SHP77 (cell line): ENCODE data around the gene SOX12.

ENCODE experiments used
- DNase-seq, 2 experiments: peaks; one replicate each; lab custom pipeline; 2025; lab: John Stamatoyannopoulos, UW

Gene SOX12

DNA sequence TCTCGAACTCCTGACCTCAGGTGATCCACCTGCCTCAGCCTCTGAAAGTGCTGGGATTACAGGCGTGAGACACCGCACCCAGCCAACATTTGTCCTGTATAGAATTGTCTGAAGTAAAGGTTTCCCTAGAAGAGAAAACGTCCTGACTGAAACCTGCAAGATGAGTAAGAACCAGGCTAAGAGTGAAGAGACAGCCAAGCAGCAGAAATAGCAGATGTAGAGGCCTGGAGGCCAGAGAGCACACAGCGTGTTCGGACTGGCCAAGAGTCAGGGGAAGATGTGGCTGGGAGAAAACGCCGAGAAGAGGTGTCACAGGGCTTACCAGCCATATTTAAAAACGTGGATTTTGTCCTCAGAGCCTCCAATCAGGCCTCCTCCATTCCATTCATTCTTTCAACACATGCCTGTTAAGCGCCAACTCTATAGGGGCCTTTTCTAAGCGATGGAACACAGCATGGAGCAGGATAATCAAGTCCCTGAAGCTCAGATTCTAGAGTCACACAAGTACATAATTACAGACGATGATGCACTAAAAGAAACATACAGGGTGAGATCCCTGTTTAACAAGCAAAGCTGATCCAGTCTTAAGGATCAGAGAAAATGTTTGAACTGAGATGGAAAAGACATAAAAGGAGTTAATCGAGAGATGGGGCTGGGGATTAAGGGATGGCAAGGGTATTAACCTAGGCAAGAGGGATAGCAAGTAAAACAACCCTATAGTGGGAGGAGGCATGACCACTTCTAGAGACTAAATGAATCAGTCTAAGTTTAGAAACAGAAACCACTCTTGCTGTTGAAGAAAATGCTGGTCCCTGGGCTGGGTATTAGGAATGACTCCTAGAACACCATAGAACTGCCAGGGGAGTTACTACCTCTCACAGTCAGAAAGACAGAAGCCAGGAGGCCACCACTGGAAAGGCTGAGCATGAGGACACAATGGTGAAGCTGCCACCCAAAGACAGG is 23.2 kb upstream of the SOX12 start:
- DNase-seq: no peak

DNA sequence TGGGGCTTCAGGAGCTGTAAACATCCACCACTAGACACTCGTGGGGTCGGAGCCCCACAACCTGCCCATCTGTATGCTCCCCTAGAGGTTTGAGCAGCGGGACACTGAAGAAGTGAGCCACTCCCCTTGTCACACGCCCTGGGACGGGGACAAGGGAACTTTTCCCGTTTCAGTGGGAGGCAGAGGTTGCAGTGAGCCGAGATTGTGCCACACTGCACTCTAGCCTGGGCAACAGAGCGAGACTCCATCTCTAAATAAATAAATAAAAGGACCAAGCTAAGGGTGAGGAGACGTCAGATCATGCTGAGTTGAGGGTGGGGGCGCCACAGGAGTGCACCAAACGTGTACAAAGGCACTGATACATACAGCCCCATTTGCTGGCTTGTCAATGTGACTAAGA is 19.6 kb upstream of the SOX12 start:
- DNase-seq: no peak

DNA sequence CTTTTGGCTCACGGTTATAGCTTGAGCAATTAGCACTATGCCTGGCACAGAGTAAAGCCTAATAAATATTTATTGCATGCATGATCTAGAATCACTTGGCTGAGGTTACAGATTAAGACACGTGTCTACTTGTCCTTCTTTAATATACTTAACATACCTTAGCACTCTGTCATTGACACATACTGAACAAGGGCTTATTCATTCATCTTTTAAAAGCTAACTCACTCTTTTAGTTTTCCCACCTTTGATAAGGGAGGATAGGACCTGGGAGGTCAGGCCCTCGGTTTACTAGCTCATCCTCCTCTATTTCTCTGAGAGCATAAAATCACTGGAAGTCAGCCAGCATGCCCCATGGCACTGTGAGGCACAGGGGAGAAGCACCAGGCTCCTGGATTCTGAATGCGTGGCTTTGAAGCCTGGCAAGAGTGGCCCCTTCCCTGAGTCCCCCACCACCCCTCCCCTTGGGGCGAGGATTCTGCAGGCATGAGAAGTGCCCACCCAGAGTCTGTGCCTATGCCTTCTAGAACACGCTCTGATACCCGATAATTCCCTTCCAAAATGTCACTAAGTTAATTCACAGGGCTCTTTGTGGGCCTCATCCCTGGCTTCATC is 16.8 kb upstream of the SOX12 start:
- DNase-seq: no peak

DNA sequence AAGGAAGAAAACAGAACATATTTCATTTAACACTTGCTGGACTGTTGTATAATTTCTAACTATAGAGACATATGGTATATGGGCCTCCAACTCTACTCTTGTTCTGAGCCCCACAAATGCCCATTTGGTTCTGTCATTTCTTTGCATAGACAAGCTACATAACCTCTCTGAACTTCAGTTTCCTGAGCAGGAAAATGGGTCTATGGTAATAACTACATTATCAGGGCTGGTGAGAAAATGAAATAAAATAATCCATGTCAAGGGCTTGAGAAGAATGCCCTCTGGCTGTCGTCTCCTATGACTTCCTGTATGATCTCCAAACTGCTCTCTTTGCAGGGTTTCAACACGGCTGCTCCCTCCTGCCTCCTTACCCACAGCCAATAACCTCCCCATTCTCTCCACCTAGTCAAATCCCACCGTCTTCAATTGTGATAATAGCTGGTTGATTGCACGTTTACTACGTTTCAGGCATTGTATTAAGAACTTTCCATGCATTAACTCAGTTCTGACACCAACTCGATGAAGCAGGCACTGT is 16.0 kb upstream of the SOX12 start:
- peak in 1 of 2 experiments; percentile 29 for DNase-seq

DNA sequence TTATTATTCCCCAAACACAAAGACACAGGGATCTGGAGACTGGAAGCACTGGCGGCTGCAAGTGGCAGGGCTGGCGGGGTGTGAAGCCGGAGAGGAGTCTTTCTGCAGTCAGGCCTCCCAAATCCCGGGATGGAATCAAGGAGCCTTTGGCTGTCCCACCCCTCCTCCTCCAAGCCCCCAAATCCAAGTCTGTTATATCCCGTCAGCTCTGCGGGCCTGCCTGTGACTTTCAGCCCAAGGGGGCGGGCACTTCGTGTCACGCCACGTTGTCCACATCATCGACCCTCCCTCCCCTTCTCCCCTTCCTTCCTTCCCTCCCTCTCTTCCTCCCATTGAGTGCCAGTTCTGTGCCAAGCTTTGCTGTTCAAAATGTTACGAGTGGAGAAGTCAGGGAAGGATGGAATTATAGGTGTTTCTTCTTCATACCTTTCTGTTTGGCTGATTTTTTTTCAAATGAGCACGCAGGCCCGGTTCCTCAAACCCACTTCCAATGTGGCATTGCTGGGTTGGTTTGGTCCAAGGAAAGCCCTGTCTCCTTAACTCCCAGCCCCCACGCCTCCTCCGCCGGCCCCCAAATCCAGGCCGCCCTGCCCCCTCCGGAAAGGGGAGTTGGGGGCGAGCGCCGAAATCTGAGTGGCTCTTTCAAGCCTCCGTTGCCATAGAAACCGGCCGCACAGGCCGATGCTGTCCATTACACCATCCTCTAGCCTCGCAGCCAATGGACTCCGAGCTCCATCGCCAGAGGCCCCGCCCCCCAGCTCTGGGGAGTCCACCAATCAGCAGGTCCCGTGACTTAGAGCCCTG is 15.3 kb upstream of the SOX12 start:
- DNase-seq: peak; percentile 100

DNA sequence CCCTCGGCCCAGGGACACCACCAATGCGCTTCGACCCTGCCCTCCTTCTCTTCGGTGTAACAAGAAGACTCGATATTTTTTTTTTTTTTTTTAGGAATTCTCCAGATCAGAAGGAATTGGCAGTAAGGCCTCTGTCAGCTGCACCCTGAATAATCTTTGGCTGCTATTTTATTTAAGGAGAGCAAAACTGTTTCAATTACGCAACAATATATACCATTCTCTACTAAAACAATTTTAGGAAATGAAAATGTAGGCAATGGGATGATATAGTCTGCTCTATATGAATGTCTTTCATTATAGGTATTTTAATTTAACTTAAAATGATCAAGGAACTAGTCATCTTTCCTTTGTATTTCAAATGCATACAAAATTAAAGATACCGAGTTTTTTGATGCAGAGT is 14.7 kb upstream of the SOX12 start:
- DNase-seq: no peak

DNA sequence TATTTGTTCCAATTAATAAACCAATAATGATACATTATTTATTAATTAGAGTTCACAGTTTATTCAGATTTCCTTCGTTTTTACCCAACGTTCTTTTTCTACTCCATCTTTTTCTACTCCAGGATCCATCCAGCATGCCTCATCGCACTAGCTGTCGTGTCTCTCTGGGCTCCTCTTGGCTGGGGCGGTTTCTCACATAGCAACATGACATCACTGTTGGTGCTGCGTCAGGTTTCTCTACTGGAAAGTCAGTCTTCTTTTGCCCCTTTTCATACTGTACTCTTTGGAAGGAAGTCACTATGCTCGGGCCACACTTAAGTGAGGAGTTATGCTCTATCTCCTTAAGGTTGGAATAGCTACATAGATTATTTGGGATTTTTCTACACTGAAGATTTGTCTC is 13.7 kb upstream of the SOX12 start:
- no peak for DNase-seq

DNA sequence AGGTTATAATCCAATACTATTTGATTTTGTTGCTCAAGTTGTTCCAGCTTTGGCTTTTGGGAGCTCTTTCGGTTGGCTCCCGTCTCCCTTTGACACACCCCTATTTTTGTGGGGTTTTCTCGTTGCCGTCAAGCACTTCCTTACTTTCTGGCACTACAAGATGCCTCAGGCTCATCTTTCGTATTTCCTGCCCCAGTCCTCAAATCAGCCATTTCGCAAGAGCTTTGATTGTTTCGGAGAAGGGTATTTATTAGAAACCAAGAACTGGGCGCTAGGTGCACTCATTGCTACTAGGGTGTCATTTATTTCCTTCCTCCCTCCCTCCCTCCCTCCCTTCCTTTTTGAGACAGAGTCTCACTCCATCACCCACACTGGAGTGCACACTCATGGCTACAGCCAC is 13.3 kb upstream of the SOX12 start:
- no peak for DNase-seq

DNA sequence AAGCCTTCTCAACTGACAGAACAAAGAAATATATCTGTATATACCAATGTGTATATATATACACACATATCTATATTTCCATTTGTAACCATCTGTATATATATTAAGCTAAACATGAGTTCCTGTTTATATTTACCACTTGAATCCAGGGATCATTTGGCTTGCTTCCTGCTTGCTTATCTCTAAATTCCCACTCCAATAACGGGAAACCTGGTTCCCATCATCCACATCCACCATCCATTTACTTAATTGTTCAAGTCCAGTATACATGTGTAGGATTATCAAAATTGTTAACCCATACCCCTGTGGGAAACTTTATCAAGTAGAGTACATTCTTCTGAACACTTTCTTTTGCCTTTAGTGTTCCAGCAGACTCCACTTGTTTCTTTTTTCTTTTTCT is 12.5 kb upstream of the SOX12 start:
- no peak for DNase-seq

DNA sequence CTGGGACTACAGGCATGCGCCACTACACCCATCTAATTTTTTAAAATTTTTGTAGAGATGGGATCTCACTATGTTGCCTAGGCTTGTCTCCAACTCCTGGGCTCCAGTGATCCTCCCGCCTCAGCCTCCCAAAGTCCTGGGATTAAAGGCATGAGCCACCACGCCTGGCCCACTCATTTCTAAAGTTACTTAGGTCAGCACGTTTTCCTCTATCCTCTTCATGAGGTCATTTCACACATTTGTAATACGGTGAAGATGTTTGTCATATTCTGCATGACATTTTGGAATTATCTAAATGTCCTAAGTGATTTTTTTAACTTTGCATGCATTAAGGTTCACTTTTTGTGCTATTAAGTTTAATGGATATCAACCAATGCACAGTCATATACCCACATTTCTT is 11.9 kb upstream of the SOX12 start:
- no peak for DNase-seq

DNA sequence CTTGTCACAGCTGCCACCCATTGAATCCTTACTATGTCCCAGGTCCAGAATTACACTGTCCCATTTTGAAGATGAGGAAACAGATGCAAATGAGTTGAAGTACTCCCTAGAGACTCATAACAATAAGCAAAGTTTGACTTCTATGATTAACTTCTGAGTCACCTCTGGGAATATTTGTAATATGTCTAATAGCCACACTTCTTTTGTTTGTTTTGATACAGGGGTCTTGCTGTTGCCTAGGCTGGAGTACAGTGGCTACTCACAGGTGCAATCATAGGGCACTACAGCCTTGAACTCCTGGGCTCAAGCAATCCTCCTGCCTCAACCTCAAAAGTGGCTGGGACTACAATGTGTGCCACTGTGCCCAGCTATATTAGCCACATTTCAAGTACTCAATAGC is 11.4 kb upstream of the SOX12 start:
- no peak for DNase-seq

DNA sequence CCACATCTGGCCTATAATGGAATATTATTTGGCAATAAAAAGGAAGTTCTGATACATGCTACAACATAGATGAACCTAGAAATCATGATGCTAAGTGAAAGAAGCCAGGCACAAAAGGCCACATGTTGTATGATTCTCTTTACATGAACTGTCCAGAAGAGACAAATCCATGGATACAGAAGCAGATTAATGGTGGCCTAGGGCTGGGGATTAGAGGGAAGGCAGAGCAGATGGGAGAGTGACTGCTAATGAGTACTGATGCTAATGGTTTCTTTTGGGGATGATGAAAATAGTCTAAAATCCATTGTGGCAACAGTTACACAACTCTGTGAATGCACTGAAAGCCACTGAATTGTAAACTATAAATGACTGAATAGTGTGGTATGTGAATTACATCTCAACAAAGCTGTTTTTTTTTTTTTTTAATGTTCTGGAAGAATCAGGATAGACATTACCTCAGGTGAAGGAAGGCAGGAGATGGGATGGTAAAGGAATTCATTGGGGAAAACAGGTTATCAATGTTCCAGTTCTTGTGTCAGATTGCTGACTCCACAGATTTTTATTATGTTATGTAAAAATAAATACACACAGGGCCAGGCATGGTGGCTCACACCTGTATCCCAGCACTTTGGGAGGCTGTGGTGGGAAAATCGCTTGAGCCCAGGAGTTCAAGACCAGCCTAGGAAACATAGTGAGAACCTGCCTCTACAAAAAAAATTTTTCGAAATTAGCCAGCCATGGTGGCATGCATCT is 8.9 kb upstream of the SOX12 start:
- no peak for DNase-seq

DNA sequence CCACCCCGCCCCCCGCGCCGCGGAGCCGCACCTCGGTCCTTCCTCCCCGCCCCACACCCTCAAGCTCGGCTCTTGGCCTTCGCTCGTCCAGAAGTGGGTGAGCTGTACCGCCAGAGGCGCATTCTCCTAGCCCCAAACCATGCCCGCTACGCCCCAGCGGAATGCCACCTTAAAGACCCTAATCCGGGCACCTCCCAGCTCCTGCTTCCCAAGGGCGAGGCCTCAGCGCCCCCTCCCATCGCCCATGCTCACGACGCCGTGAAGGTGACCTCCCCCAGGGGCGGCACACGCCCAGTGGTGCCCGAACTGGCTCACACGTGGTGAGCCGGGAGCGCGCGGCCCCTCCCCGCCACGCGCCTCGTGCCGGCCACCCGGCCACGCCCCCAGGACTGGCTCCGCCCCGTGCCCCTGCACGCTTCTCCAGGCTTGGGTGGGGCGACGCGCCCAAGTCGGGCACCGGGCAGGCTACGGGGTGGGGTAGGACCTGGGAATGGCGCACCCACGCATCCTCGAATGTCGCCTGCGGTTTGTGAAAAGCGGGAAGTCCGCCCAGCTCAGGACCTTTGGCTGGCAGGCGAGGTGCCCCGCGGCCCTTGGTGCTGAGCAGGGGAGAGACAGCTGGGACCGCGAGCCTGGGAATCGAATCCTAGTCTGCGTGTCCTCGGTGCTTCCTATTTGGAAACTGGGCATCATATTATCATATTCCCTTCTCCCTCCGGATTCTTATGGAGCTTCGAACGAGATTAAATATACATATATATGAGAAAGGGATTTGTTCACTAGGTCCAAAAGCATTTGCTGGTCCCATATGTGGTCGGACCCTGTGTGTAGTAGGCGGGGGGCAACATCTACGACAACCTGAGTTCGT is 941 bp upstream of the SOX12 start:
- DNase-seq: peak; percentile 95 to 98

DNA sequence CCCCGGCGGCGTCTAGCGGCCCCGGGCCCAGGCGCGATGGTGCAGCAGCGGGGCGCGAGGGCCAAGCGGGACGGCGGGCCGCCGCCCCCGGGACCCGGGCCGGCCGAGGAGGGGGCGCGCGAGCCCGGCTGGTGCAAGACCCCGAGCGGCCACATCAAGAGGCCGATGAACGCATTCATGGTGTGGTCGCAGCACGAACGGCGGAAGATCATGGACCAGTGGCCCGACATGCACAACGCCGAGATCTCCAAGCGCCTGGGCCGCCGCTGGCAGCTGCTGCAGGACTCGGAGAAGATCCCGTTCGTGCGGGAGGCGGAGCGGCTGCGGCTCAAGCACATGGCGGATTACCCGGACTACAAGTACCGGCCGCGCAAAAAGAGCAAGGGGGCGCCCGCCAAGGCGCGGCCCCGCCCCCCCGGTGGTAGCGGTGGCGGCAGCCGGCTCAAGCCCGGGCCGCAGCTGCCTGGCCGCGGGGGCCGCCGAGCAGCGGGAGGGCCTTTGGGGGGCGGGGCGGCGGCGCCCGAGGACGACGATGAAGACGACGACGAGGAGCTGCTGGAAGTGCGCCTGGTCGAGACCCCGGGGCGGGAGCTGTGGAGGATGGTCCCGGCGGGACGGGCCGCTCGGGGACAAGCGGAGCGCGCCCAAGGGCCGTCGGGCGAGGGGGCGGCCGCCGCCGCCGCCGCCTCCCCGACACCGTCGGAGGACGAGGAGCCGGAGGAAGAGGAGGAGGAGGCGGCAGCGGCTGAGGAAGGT is 715 bp downstream of the SOX12 start:
- peak; percentile 54 to 60 for DNase-seq

DNA sequence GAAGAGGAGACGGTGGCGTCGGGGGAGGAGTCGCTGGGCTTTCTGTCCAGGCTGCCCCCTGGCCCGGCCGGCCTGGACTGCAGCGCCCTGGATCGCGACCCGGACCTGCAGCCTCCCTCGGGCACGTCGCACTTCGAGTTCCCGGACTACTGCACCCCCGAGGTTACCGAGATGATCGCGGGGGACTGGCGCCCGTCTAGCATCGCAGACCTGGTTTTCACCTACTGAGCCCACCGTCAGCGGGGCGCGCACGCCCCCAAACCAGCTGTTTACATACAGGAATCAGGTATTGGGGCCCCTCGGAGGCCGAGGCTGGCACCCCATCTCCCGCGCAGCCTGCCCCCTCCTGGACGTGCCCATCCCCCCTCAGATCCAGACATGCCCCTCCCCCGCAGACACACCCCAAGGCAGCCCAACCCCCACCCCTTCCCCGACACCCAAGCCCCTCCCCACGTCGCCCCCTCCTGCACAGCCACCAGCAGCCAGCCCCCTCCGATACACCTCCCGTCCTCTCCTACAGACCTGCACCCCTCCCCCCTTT is 1.4 kb downstream of the SOX12 start:
- no peak for DNase-seq

DNA sequence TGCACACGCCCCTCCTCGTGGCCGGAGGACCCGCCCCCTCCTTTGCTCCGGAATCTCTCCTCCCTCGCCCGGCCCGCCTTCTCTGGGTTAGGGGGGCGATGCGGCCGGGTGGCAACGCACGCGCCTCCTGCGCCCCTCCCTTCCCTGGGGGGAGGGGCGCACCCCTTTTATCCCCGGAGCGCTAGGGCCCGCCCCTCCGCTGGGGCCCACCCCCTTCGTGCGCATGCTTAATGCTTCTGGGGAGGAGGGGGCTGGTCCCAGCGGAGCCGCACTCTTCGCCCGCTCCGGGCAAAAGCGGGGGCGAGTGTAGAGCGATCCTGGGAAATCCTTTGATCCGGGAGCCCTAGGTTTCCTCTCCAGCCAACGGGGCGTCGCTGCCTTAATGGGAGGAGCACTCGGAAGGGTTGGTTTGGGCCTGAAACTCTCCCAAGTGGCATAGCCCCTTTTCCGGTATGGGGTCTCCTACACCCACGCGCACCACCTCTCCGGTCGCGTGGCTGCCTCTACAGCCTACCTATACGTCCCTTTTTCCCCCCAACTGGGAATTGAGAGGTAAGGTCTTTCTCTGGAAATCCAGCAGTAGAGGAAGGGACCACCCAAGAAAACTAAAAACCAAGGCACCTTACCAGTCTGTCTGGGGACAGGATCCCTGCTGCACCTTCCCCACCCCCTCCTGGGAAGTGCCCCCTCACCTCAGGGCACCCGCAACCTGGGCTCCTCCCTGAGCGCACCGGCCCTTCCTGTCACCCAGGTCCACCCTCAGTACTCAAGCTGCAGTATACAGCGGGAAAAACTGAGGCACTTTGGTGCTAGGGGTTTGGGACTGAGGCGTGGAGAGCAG is 2.1 kb downstream of the SOX12 start:
- DNase-seq: peak; percentile 86 to 89

DNA sequence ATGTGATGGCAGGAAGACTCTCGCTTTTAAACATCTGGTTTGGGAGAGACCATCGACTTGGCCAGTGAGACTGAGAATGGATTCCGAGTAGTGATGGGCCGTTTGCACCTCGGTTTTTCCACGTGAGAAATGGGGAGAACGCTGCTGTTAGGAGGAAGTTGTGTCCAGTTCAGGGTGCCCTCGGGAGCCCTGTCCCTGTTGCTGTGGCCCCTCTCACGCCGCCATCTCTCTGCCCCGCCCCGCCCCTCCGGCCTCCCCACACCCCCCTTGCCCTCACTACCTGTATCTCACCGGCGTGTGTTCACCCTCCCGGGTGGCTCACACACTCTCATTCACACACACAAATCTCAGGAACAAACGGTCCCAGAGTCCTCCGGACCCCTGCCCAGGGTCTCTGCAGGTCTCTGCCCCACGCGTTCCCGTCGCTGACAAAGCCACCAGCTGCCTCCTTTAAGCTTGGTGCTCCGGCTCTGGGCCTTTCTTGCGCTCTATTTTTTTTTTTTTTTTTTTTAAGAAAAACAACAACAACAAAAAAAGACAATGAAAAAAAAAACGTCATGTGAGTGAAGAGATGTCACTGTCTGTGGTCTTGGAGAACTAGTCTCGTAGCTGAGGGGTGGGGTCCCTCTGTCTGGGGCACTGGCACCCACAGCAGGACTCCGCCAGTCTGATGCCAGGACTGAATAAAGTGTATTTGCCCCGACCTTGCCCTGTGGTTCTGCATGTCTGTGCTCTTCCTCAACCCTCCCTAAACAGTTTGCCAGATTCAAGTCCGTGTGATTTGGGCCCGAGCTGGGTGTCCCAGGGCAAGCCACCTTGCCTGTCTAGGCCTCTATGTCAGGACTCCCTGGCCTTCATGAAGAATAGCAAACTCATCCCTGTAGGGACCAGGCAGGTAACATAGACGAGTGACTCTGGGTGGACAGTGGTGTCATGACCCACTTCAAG is 2.9 kb downstream of the SOX12 start:
- DNase-seq: no peak
